Hepatocyte (in vitro differentiated cells): ENCODE results near the gene ARID4B. TPM values are rescaled to one million over a fixed set of nuclear protein-coding genes. Genes with fewer than 3 reads are reported as not detected.

Experiments
- DNase-seq: peaks from one replicate; pipeline ENCODE4 v3.0.0-alpha.2; 2016; ENCODE audit warnings: low spot score
- H2AFZ ChIP-seq: fragments of 200-600 bp; sonication (generic); 2 replicates; pipeline ENCODE4 v1.6.0; 2016; ENCODE audit warnings: antibody characterized with exemption, mild to moderate bottlenecking
- H3K27ac ChIP-seq: fragments of 200-600 bp; sonication (generic); 2 replicates; pipeline ENCODE4 v1.5.1; 2016; ENCODE audit warnings: mild to moderate bottlenecking
- H3K27me3 ChIP-seq: fragments of 200-600 bp; sonication (generic); 2 replicates; pipeline ENCODE4 v1.6.1; 2016
- H3K36me3 ChIP-seq: fragments of 200-600 bp; sonication (generic); replicated peaks from 2 replicates; pipeline ENCODE4 v1.5.1; 2016; ENCODE audit warnings: low read depth; ENCODE audit not compliant: insufficient read depth
- H3K4me1 ChIP-seq: fragments of 200-600 bp; sonication (generic); 2 replicates; pipeline ENCODE4 v1.5.1; 2016; ENCODE audit warnings: mild to moderate bottlenecking, moderate library complexity; ENCODE audit not compliant: insufficient read depth
- H3K4me2 ChIP-seq: fragments of 200-600 bp; sonication (generic); 2 replicates; pipeline ENCODE4 v1.6.0; 2016
- H3K4me3 ChIP-seq: fragments of 200-600 bp; sonication (generic); 2 replicates; pipeline ENCODE4 v1.5.1; 2016; ENCODE audit warnings: mild to moderate bottlenecking
- H3K79me2 ChIP-seq: fragments of 200-600 bp; sonication (generic); 2 replicates; pipeline ENCODE4 v1.6.0; 2017; ENCODE audit warnings: mild to moderate bottlenecking
- H3K9me2 ChIP-seq: fragments of 200-600 bp; sonication (generic); replicated peaks from 2 replicates; pipeline ENCODE4 v1.6.0; 2017; ENCODE audit warnings: mild to moderate bottlenecking; ENCODE audit not compliant: insufficient read depth
- H3K9me3 ChIP-seq: fragments of 200-600 bp; sonication (generic); 2 replicates; pipeline ENCODE4 v1.5.1; 2016; ENCODE audit warnings: low read depth, mild to moderate bottlenecking
- H4K20me1 ChIP-seq: fragments of 200-600 bp; sonication (generic); 2 replicates; pipeline ENCODE4 v1.6.0; 2016; ENCODE audit warnings: mild to moderate bottlenecking; ENCODE audit not compliant: insufficient read depth, poor library complexity, severe bottlenecking
- EZH2 ChIP-seq: fragments of 200-600 bp; sonication (generic); IDR thresholded peaks from 2 replicates; pipeline ENCODE4 v1.6.1; 2016; ENCODE audit warnings: antibody characterized with exemption, mild to moderate bottlenecking, borderline replicate concordance
- EZH2phosphoT487 ChIP-seq: fragments of 200-600 bp; sonication (generic); IDR thresholded peaks from one replicate; pipeline ENCODE4 v1.6.1; 2018; ENCODE audit warnings: antibody characterized with exemption, mild to moderate bottlenecking, low read depth, moderate library complexity; ENCODE audit not compliant: unreplicated experiment, severe bottlenecking
- WGBS: methylation state at CpG from one replicate; pipeline ENCODE4 v1.1.6; 2016; ENCODE audit warnings: low lambda C conversion rate; ENCODE audit errors: missing lambda C conversion rate; 5-methylcytosine and 5-hydroxymethylcytosine counted together
- polyA plus RNA-seq: library from polyadenylated mRNA; unstranded; fragments of >200 nt; fragmentation: Nextera tagmentation; extraction: Ambion mirVana; gene quantifications from 2 replicates; pipeline ENCODE4 v1.2.1, GENCODE V29; 2016
- total RNA-seq: library from RNA; depleted of rRNA; stranded (reverse); fragments of >200 nt; gene quantifications from 2 replicates; pipeline ENCODE4 v1.2.3, GENCODE V29; 2014
- TF ChIP-seq, protein P1 (sequence below): fragments of 200-600 bp; sonication (generic); IDR thresholded peaks from 2 replicates; pipeline ENCODE4 v1.5.1; 2016; ENCODE audit warnings: antibody characterized with exemption, mild to moderate bottlenecking; ENCODE audit not compliant: poor library complexity

Gene ARID4B
- total and polyA plus RNA-seq, 2 experiments from 2014 or later = 29.4 to 35.0 TPM

DNA sequence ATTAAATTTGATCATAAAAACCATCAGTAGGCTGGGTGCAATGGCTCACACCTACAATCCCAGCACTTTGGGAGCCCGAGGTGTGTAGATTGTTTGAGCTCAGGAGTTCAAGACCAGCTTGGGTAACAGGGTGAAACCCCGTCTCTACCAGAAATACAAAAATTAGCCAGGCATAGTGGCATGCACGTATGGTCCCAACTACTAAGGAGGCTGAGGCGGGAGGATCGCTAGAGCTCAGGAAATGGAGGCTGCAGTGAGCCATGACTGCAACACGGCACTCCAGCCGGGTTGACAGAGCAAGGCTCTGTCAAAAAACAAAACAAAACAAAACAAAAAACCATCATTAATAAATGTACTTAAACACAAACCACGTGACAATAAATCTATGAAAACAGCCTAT is 61.0 kb downstream of the ARID4B start:
- peaks cover 100% of the 10 kb centered on the region for H3K79me2 ChIP-seq
- no peaks in the 10 kb centered on the region for H3K9me2 ChIP-seq
- H3K4me3 ChIP-seq = no peak overlapping the region
- TF ChIP-seq EZH2phosphoT487 = no peak
- TF ChIP-seq, protein P1, sequence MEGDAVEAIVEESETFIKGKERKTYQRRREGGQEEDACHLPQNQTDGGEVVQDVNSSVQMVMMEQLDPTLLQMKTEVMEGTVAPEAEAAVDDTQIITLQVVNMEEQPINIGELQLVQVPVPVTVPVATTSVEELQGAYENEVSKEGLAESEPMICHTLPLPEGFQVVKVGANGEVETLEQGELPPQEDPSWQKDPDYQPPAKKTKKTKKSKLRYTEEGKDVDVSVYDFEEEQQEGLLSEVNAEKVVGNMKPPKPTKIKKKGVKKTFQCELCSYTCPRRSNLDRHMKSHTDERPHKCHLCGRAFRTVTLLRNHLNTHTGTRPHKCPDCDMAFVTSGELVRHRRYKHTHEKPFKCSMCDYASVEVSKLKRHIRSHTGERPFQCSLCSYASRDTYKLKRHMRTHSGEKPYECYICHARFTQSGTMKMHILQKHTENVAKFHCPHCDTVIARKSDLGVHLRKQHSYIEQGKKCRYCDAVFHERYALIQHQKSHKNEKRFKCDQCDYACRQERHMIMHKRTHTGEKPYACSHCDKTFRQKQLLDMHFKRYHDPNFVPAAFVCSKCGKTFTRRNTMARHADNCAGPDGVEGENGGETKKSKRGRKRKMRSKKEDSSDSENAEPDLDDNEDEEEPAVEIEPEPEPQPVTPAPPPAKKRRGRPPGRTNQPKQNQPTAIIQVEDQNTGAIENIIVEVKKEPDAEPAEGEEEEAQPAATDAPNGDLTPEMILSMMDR = no peak
- no peak for TF ChIP-seq EZH2
- H3K4me1 ChIP-seq = no peaks in the 10 kb centered on the region
- H3K36me3 ChIP-seq = no peaks in the 10 kb centered on the region
- no peaks in the 10 kb centered on the region for H3K27me3 ChIP-seq
- H4K20me1 ChIP-seq = peaks cover 93% of the 10 kb centered on the region
- H2AFZ ChIP-seq = no peak overlapping the region
- 93% methylated on average over 8 of the region's 8 CpGs for WGBS
- H3K27ac ChIP-seq = no peak overlapping the region
- no peaks in the 10 kb centered on the region for H3K9me3 ChIP-seq
- no peak for DNase-seq
- H3K4me2 ChIP-seq = no peak overlapping the region

DNA sequence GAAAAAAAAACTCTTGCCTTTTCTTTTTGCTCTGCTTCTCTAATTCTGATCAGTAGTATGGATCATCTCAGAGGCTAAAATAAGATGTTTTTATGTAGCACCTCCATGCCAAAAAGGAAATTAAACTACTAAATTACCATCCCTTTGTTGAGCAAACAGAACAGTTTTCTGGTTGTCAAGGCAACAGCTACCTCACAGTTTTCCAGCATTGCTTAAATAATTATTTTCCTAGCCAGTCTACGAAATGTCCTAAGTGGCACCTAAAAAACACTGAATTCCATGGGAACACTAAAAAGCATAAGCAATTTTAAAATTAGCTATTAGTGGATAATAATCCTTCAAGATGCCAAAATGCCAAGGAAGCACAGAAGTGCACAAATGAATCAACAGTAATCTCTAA is 61.7 kb downstream of the ARID4B start:
- Histone ChIP-seq H3K36me3 (no peaks in the 10 kb centered on the region), H3K4me3 (no peak overlapping the region), H3K79me2 (peaks cover 100% of the 10 kb centered on the region), H2AFZ (no peak overlapping the region), H3K4me1 (no peaks in the 10 kb centered on the region), H4K20me1 (peaks cover 93% of the 10 kb centered on the region), H3K27ac (no peak overlapping the region), H3K27me3 (no peaks in the 10 kb centered on the region), H3K9me2 (no peaks in the 10 kb centered on the region), H3K9me3 (no peaks in the 10 kb centered on the region), H3K4me2 (no peak overlapping the region)
- DNase-seq = no peak
- 92% methylated on average over 1 of the region's 1 CpG for WGBS
- TF ChIP-seq EZH2 = no peak
- no peak for TF ChIP-seq EZH2phosphoT487
- TF ChIP-seq, protein P1 = no peak

DNA sequence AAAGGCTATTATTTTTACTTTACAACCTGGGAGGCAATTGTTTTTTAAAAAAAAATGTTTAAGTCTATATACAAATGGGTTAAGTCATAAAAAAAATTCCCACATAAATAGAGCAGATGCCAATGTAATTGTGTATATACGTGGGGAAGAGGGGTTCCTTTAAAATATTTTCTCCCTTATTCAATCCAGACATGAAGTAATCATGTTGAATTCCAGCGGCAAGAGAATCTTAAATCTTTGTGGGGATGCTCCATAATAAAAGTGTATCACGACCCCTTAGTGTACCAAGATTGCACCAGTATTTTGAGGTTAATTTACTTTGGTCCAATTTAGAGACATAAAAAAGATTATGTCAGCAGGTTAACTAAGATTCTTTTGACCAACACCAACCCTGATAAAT is 62.1 kb downstream of the ARID4B start:
- Histone ChIP-seq H3K27me3 (no peaks in the 10 kb centered on the region), H3K27ac (no peak overlapping the region), H3K4me3 (no peak overlapping the region), H3K9me2 (no peaks in the 10 kb centered on the region), H3K4me1 (no peaks in the 10 kb centered on the region), H3K79me2 (peaks cover 100% of the 10 kb centered on the region), H3K36me3 (no peaks in the 10 kb centered on the region), H2AFZ (no peak overlapping the region), H3K4me2 (no peak overlapping the region), H4K20me1 (peaks cover 93% of the 10 kb centered on the region), H3K9me3 (no peaks in the 10 kb centered on the region)
- no peak for DNase-seq
- WGBS = 56% methylated on average over 3 of the region's 3 CpGs
- TF ChIP-seq EZH2 (no peak), EZH2phosphoT487 (no peak)
- TF ChIP-seq, protein P1 = no peak

DNA sequence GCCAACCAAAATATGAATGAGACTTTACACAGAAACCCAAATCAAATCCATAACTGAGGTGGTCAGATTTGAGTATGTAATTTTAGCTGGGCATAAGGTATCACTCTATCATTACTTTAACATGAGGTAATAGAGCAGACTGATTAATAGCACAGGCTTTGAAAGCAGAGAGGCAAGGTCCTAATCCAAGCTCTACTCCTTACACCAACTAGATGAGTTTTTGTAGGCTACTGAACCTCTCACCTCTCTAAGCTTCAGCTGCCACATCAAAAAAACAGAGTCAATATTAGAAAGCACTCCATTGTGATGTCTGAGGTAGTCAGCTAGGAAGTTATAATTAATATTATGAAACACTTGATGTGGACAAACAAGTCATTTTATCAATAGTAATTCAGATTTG is 63.7 kb downstream of the ARID4B start:
- Histone ChIP-seq H2AFZ (no peak overlapping the region), H3K27me3 (no peaks in the 10 kb centered on the region), H3K36me3 (no peaks in the 10 kb centered on the region), H3K4me1 (no peaks in the 10 kb centered on the region), H3K79me2 (peaks cover 100% of the 10 kb centered on the region), H3K27ac (no peak overlapping the region), H3K4me3 (no peak overlapping the region), H3K9me3 (no peaks in the 10 kb centered on the region), H4K20me1 (peaks cover 92% of the 10 kb centered on the region), H3K4me2 (no peak overlapping the region), H3K9me2 (no peaks in the 10 kb centered on the region)
- no peak for DNase-seq
- TF ChIP-seq, protein P1 = no peak
- no peak for TF ChIP-seq EZH2phosphoT487
- TF ChIP-seq EZH2 = no peak
